ENCODE data around the gene NFKBIZ.

- TF ChIP-seq ZNF398 (CRISPR knock-in tag; IDR thresholded peaks at IDR 0.05) (no peak), NFIX (CRISPR knock-in tag; IDR thresholded peaks at IDR 0.05; ENCODE audit: low read depth) (no peak), CTCF (IDR thresholded peaks at IDR 0.05 in 2 of 3, conservative IDR thresholded peaks at IDR 0.05 in 1 of 3; ENCODE audit: insufficient read depth in 2 of 3, low read depth in 1 of 3, low read length in 3 of 3) (no peak), PKNOX1 (IDR thresholded peaks at IDR 0.05) (no peak), CTBP1 (IDR thresholded peaks at IDR 0.05; ENCODE audit: borderline replicate concordance) (no peak), HMG20B (CRISPR knock-in tag; IDR thresholded peaks at IDR 0.05) (no peak), LEF1 (IDR thresholded peaks at IDR 0.05) (no peak), STAT5B (CRISPR knock-in tag; IDR thresholded peaks at IDR 0.05) (no peak), POLR2A (conservative IDR thresholded peaks at IDR 0.05) (no peak), ZNF217 (CRISPR knock-in tag; IDR thresholded peaks at IDR 0.05) (no peak)
Observed at GRCh38 chr3:101867511-101867910, 18.2 kb downstream of the NFKBIZ start.
